ENCODE results near the gene FAM234B. TPM values are rescaled to one million over a fixed set of nuclear protein-coding genes. Genes with fewer than 3 reads are reported as not detected.

Gene FAM234B
- total RNA-seq, 1 donor from 2014 or later: 18.7 TPM

- no peak overlapping the region for H3K27ac Mint-ChIP-seq
- H3K4me1 Mint-ChIP-seq (ENCODE audit: low read depth): peaks cover 6% of the 10 kb centered on the region
Measured at GRCh38 chr12:13119826-13120225, 75.6 kb downstream of the FAM234B start.

GRCh38 chr12:13120413-13120812 is 76.2 kb downstream of the FAM234B start:
- no peak for TF ChIP-seq CTCF (IDR thresholded peaks at IDR 0.05; ENCODE audit: unreplicated experiment)
- Mint-ChIP-seq H3K4me1 (ENCODE audit: low read depth) (peaks cover 7% of the 10 kb centered on the region), H3K27me3 (peaks cover 56% of the 10 kb centered on the region), H3K36me3 (ENCODE audit: insufficient read depth) (no peaks in the 10 kb centered on the region), H3K4me3 (ENCODE audit: low read depth) (no peak overlapping the region), H3K9me3 (ENCODE audit: low read depth) (peaks cover 5% of the 10 kb centered on the region), H3K27ac (no peak overlapping the region)
- no peak for DNase-seq (ENCODE audit: low spot score, unreplicated experiment)

More at GRCh38 chr12:13119826-13120225, 75.6 kb downstream of the FAM234B start:
- Mint-ChIP-seq H3K36me3 (ENCODE audit: insufficient read depth) (no peaks in the 10 kb centered on the region), H3K9me3 (ENCODE audit: low read depth) (peaks cover 5% of the 10 kb centered on the region), H3K27me3 (peaks cover 57% of the 10 kb centered on the region), H3K4me3 (ENCODE audit: low read depth) (no peak overlapping the region)
- no peak for DNase-seq (ENCODE audit: low spot score, unreplicated experiment)
- TF ChIP-seq CTCF (IDR thresholded peaks at IDR 0.05; ENCODE audit: unreplicated experiment): no peak

GRCh38 chr12:13121568-13121967 is 77.4 kb downstream of the FAM234B start:
- H3K9me3 Mint-ChIP-seq (ENCODE audit: low read depth): peaks cover 5% of the 10 kb centered on the region
- peaks cover 47% of the 10 kb centered on the region for H3K27me3 Mint-ChIP-seq
- H3K4me3 Mint-ChIP-seq (ENCODE audit: low read depth): no peak overlapping the region
- no peak for DNase-seq (ENCODE audit: low spot score, unreplicated experiment)
- H3K27ac Mint-ChIP-seq: no peak overlapping the region
- H3K4me1 Mint-ChIP-seq (ENCODE audit: low read depth): peaks cover 7% of the 10 kb centered on the region
- no peak for TF ChIP-seq CTCF (IDR thresholded peaks at IDR 0.05; ENCODE audit: unreplicated experiment)
- H3K36me3 Mint-ChIP-seq (ENCODE audit: insufficient read depth): no peaks in the 10 kb centered on the region

GRCh38 chr12:13124656-13125505 is 80.7 kb downstream of the FAM234B start:
- TF ChIP-seq CTCF (IDR thresholded peaks at IDR 0.05; ENCODE audit: unreplicated experiment): no peak
- H3K27ac Mint-ChIP-seq: no peak overlapping the region
- H3K9me3 Mint-ChIP-seq (ENCODE audit: low read depth): peaks cover 5% of the 10 kb centered on the region
- peaks cover 11% of the 10 kb centered on the region for H3K4me1 Mint-ChIP-seq (ENCODE audit: low read depth)
- DNase-seq (ENCODE audit: low spot score, unreplicated experiment): no peak
- H3K36me3 Mint-ChIP-seq (ENCODE audit: insufficient read depth): no peaks in the 10 kb centered on the region
- H3K27me3 Mint-ChIP-seq: peaks cover 31% of the 10 kb centered on the region
- H3K4me3 Mint-ChIP-seq (ENCODE audit: low read depth): no peak overlapping the region

GRCh38 chr12:13125996-13126395 is 81.8 kb downstream of the FAM234B start:
- TF ChIP-seq CTCF (IDR thresholded peaks at IDR 0.05; ENCODE audit: unreplicated experiment): no peak
- Mint-ChIP-seq H3K27ac (no peak overlapping the region), H3K4me3 (ENCODE audit: low read depth) (no peak overlapping the region), H3K27me3 (peaks cover 34% of the 10 kb centered on the region), H3K36me3 (ENCODE audit: insufficient read depth) (no peaks in the 10 kb centered on the region), H3K9me3 (ENCODE audit: low read depth) (peaks cover 5% of the 10 kb centered on the region), H3K4me1 (ENCODE audit: low read depth) (peaks cover 18% of the 10 kb centered on the region)
- DNase-seq (ENCODE audit: low spot score, unreplicated experiment): no peak
